Common myeloid progenitor, CD34-positive (primary cell): Measurements from ENCODE around the gene DHX58.

Experiments
- CTCF ChIA-PET: fragments of 350-600 bp; sonication (Branson Sonifier 250); formaldehyde crosslinking; loops from one replicate; lab custom pipeline; 2021; ENCODE audit warnings: antibody characterized with exemption; lab: Charles Lee
- POLR2A ChIA-PET: fragments of 350-600 bp; sonication (Branson Sonifier 250); formaldehyde crosslinking; loops from one replicate; lab custom pipeline; 2021; ENCODE audit warnings: antibody characterized with exemption; lab: Charles Lee
- DNase-seq, 3 donors: peaks; one replicate each; pipeline versions ENCODE4 v3.0.0 to v3.0.0-alpha.2; 2013
- H3K27ac ChIP-seq, 2 experiments: 1 replicate in 1 of 2; 2 replicates in 1 of 2; pipeline ENCODE4 v1.7.0; 2013; ENCODE audit warnings: inconsistent platforms in 2 of 2, low read length in 2 of 2, mild to moderate bottlenecking in 2 of 2, low read depth in 1 of 2, moderate library complexity in 1 of 2; ENCODE audit not compliant: severe bottlenecking in 2 of 2, insufficient read depth in 1 of 2, poor library complexity in 1 of 2
- H3K27me3 ChIP-seq, 5 experiments: replicated peaks in 2 of 5; 1 replicate in 3 of 5; 2 replicates in 2 of 5; pipeline versions ENCODE4 v1.6.1 to v1.7.0; 2013; ENCODE audit warnings: low read length in 4 of 5, mild to moderate bottlenecking in 2 of 5, moderate library complexity in 2 of 5, inconsistent platforms in 1 of 5; ENCODE audit not compliant: insufficient read depth in 5 of 5, control insufficient read depth in 4 of 5
- H3K36me3 ChIP-seq, 4 experiments: 1 replicate in 2 of 4; 2 replicates in 2 of 4; pipeline versions ENCODE4 v1.6.1 to v1.7.0; 2013; ENCODE audit warnings: low read length in 3 of 4, control low read depth in 1 of 4, mild to moderate bottlenecking in 1 of 4; ENCODE audit not compliant: control insufficient read depth in 4 of 4, insufficient read depth in 4 of 4
- H3K4me1 ChIP-seq, 4 experiments: 1 replicate in 3 of 4; 2 replicates in 1 of 4; pipeline versions ENCODE4 v1.6.1 to v1.7.1; 2013; ENCODE audit warnings: low read length in 3 of 4, mild to moderate bottlenecking in 3 of 4, control low read depth in 1 of 4, inconsistent platforms in 1 of 4, moderate library complexity in 1 of 4; ENCODE audit not compliant: control insufficient read depth in 4 of 4, insufficient read depth in 4 of 4; ENCODE audit errors: control extremely low read depth in 1 of 4
- H3K4me3 ChIP-seq, 7 experiments: 1 replicate in 4 of 7; 2 replicates in 3 of 7; pipeline versions ENCODE4 v1.5.1 to v1.7.0; 2013; ENCODE audit warnings: mild to moderate bottlenecking in 7 of 7, low read length in 6 of 7, moderate library complexity in 6 of 7, inconsistent platforms in 2 of 7, low read depth in 2 of 7, control low read depth in 1 of 7; ENCODE audit not compliant: insufficient read depth in 4 of 7, control insufficient read depth in 1 of 7; ENCODE audit errors: extremely low read depth in 1 of 7
- H3K9me3 ChIP-seq, 5 experiments: 1 replicate in 4 of 5; 2 replicates in 1 of 5; pipeline versions ENCODE4 v1.6.1 to v1.7.1; 2013; ENCODE audit warnings: low read length in 4 of 5, mild to moderate bottlenecking in 2 of 5, inconsistent platforms in 1 of 5, low read depth in 1 of 5, moderate library complexity in 1 of 5; ENCODE audit not compliant: control insufficient read depth in 4 of 5, insufficient read depth in 2 of 5; ENCODE audit errors: control extremely low read depth in 1 of 5
- WGBS: methylation state at CpG from one replicate; pipeline ENCODE4 v1.1.5; 2013; ENCODE audit not compliant: insufficient coverage; 5-methylcytosine and 5-hydroxymethylcytosine counted together

Gene DHX58

GRCh38 chr17:42111265-42111636 is 1.3 kb downstream of the DHX58 start:
- ChIA-PET CTCF (interaction anchor here (0.9 to 21.8 kb wide), 11 partner anchors 8 to 148 kb away, joined by 3 to 381 read pairs (median 3); partner anchors contain the start of genes CNP, DNAJC7, KAT2A and NKIRAS2), POLR2A (no interaction called here)
- Histone ChIP-seq H3K4me3 (peak overlapping the region in 1 of 7 experiments; percentile 87), H3K4me1 (peaks cover 6 to 34% (median 31%) of the 10 kb centered on the region in 4 experiments), H3K27me3 (no peaks in the 10 kb centered on the region), H3K9me3 (no peaks in the 10 kb centered on the region), H3K27ac (peak overlapping the region; percentile 50 to 88), H3K36me3 (peaks cover 0 to 34% (median 21%) of the 10 kb centered on the region in 4 experiments)
- no peak for DNase-seq
- WGBS: 98% methylated on average over 11 of the region's 11 CpGs

GRCh38 chr17:42110301-42111264 is 1.9 kb downstream of the DHX58 start:
- no peaks in the 10 kb centered on the region for H3K27me3 ChIP-seq
- DNase-seq: no peak
- peak overlapping the region in 1 of 2 experiments; percentile 88 for H3K27ac ChIP-seq
- H3K36me3 ChIP-seq: peaks cover 0 to 30% (median 17%) of the 10 kb centered on the region in 4 experiments
- no peak overlapping the region for H3K4me3 ChIP-seq
- H3K9me3 ChIP-seq: no peaks in the 10 kb centered on the region
- ChIA-PET CTCF (interaction anchor here (1.0 to 21.8 kb wide), 8 partner anchors 9 to 148 kb away, joined by 3 to 381 read pairs (median 4); partner anchors contain the start of genes CNP, DNAJC7, KAT2A and NKIRAS2), POLR2A (no interaction called here)
- WGBS: 94% methylated on average over 15 of the region's 18 CpGs
- H3K4me1 ChIP-seq: peaks cover 6 to 34% (median 31%) of the 10 kb centered on the region in 4 experiments

- Histone ChIP-seq H3K4me1 (peaks cover 6 to 34% (median 31%) of the 10 kb centered on the region in 4 experiments), H3K36me3 (peaks cover 0 to 26% (median 8%) of the 10 kb centered on the region in 4 experiments), H3K9me3 (no peaks in the 10 kb centered on the region), H3K4me3 (no peak overlapping the region), H3K27ac (no peak overlapping the region), H3K27me3 (no peaks in the 10 kb centered on the region)
- ChIA-PET POLR2A (interaction anchor here (0.9 kb wide), 1 partner anchor 10 kb away, joined by 3 read pairs; no protein-coding TSS in a partner anchor), CTCF (interaction anchor here (1.4 to 21.8 kb wide), 6 partner anchors 9 to 146 kb away, joined by 4 to 381 read pairs (median 18); partner anchors contain the start of genes CNP, DNAJC7 and NKIRAS2)
- 97% methylated on average over 6 of the region's 9 CpGs for WGBS
- DNase-seq: no peak
These were observed 3.4 kb downstream of the DHX58 start for GRCh38 chr17:42109086-42109485.

DNA sequence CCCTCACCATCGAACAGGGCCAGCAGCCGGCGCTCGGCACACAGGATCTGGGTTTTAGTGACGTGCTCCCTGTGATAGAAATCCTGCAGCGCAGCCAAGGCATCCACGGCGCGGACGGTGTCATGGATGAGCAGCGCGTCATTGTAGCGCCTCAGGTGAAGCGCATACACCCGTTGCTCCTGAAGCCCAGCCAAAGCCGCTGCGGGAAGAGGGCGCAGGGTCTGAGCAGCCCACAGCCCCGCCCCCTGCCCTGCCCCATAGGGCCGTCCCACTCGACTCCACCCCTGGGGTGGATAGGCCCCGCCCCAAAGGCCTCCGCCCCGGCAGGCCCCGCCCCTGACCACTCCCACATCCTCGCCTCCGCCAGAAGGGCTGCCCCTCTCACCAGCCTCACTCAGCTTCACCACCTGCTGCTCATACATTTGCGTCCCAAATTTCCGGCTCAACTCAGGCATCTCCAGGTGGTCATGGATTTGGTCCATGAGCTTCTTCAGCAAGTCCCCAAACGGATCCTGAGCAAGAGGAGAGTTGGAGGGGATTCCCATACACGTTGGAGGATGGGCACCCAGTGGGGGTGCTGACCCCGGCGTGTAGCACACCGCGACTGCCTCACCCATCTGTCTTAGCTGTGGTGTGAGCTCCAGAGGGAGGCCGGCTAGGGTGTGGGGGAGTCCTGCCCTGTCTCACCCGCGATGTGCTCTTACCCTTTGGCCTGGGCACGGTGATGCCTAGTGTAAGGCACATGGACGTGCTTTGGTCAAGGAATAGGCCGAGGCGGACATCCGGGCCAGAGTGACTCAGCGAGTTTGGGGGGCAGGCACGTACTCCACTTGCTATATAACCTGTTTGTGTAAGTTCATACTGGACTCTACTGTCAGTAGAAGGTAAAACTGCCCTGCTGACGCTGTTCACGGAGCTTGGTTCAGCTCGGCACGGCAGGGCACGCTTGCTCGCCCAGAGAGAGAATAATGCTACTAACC is 4.6 kb downstream of the DHX58 start:
- Histone ChIP-seq H3K4me1 (peaks cover 6 to 27% (median 26%) of the 10 kb centered on the region in 4 experiments), H3K27ac (no peak overlapping the region), H3K4me3 (peak overlapping the region in 6 of 7 experiments; percentile 36 to 65 (median 48)), H3K36me3 (peaks cover 0 to 28% (median 3%) of the 10 kb centered on the region in 4 experiments), H3K9me3 (no peaks in the 10 kb centered on the region), H3K27me3 (no peaks in the 10 kb centered on the region)
- DNase-seq: peak; percentile 83 to 89 (median 88)
- WGBS: 38% methylated on average over 49 of the region's 51 CpGs
- CTCF ChIA-PET: interaction anchor here (1.0 to 21.8 kb wide), 8 partner anchors 9 to 149 kb away, joined by 3 to 381 read pairs (median 4); partner anchors contain the start of genes DNAJC7, NKIRAS2 and ZNF385C
- POLR2A ChIA-PET: interaction anchor here (0.9 kb wide), 1 partner anchor 9 kb away, joined by 3 read pairs; no protein-coding TSS in a partner anchor

DNA sequence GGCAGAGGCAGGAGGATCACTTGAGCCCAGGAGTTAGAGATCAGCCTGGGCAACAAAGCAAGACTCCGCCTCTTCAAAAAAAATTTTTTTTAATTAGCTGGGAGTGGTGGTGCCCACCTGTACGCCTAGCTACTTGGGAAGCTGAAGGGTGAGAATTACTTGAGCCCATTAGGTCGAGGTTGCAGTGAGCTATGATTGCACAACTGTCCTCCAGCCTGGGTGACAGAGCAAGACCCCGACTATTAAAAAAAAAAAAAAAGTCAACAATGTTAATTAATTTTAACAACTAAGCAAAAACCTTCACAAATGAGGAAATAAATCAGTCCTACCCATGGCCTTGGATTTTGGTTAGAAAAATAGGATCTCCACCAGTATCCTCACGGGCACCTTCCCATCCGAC is 5.4 kb downstream of the DHX58 start:
- Histone ChIP-seq H3K4me3 (peak overlapping the region in 3 of 7 experiments; percentile 45 to 65 (median 48)), H3K36me3 (peaks cover 0 to 29% (median 3%) of the 10 kb centered on the region in 4 experiments), H3K27me3 (no peaks in the 10 kb centered on the region), H3K9me3 (no peaks in the 10 kb centered on the region), H3K4me1 (peaks cover 2 to 23% (median 20%) of the 10 kb centered on the region in 4 experiments), H3K27ac (no peak overlapping the region)
- ChIA-PET POLR2A (no interaction called here), CTCF (interaction anchor here (1.2 to 21.8 kb wide), 6 partner anchors 8 to 84 kb away, joined by 4 to 381 read pairs (median 8); partner anchors contain the start of genes DNAJC7, NKIRAS2 and ZNF385C)
- 65% methylated on average over 5 of the region's 6 CpGs for WGBS
- DNase-seq: peak in 1 of 3 donors; percentile 23

DNA sequence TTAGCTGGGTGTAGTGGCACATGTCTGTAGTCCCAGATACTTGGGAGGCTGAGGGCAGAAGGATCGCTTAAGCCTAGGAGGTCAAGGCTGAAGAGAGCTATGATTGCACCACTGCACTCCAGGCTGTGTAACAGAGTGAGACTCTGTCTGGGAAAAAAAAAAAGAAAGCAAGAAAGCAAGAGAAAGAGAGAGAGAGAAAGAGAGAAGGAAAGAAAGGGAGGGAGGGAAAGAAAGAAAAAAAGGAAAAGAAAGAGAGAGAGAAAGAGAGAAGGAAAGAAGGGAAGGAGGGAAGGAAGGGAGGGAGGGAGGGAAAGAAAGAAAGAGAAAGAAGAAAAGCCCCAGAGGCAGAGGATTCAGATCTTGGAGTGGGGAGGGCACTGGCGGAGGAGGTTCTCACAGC is 6.5 kb downstream of the DHX58 start:
- POLR2A ChIA-PET: interaction anchor here (1.0 kb wide), 1 partner anchor 14 kb away, joined by 3 read pairs; no protein-coding TSS in a partner anchor
- WGBS: 100% methylated on average over 1 of the region's 2 CpGs
- Histone ChIP-seq H3K4me3 (no peak overlapping the region), H3K27ac (no peak overlapping the region), H3K9me3 (no peaks in the 10 kb centered on the region), H3K36me3 (peaks cover 0 to 29% (median 3%) of the 10 kb centered on the region in 4 experiments), H3K27me3 (no peaks in the 10 kb centered on the region), H3K4me1 (peaks cover 0 to 20% (median 15%) of the 10 kb centered on the region in 4 experiments)
- DNase-seq: no peak
- CTCF ChIA-PET: interaction anchor here (1.0 to 21.8 kb wide), 6 partner anchors 25 to 143 kb away, joined by 3 to 381 read pairs (median 4); partner anchors contain the start of genes DNAJC7 and NKIRAS2
